H1 (cell line): ENCODE data around the gene ADAMTS20.

Source experiments
- CTCF ChIP-seq, 3 experiments: IDR thresholded peaks; 1 replicate in 2 of 3; 2 replicates in 1 of 3; pipeline versions ENCODE4 v1.5.1 to v1.6.1; 2011; ENCODE audit warnings: low read length in 3 of 3, mild to moderate bottlenecking in 3 of 3, inconsistent platforms in 2 of 3, low read depth in 1 of 3, moderate library complexity in 1 of 3; ENCODE audit not compliant: insufficient read depth in 1 of 3; ENCODE audit errors: control extremely low read depth in 1 of 3
- MAFK ChIP-seq: IDR thresholded peaks from 2 replicates; pipeline ENCODE4 v1.6.1; 2012; ENCODE audit warnings: low read depth, mild to moderate bottlenecking, improper control_type of control experiment, low read length
- PHF8 ChIP-seq: fragments of 200-600 bp; sonication (generic); conservative IDR thresholded peaks from 2 replicates; pipeline ENCODE4 v1.7.1; 2012; ENCODE audit warnings: low read depth, mild to moderate bottlenecking, inconsistent platforms, low read length, moderate library complexity
- POLR2A ChIP-seq, 2 experiments: IDR thresholded peaks; 1 replicate in 1 of 2; 2 replicates in 1 of 2; pipeline ENCODE4 v1.6.1; 2011; ENCODE audit warnings: low read depth in 2 of 2, low read length in 2 of 2, mild to moderate bottlenecking in 2 of 2; ENCODE audit errors: control extremely low read depth in 1 of 2
- SP1 ChIP-seq: IDR thresholded peaks from 2 replicates; pipeline ENCODE4 v1.6.1; 2011; ENCODE audit warnings: low read depth, low read length
- TEAD4 ChIP-seq: IDR thresholded peaks from 2 replicates; pipeline ENCODE4 v1.6.1; 2012; ENCODE audit warnings: low read depth, low read length, inconsistent platforms, mixed read lengths

DNA sequence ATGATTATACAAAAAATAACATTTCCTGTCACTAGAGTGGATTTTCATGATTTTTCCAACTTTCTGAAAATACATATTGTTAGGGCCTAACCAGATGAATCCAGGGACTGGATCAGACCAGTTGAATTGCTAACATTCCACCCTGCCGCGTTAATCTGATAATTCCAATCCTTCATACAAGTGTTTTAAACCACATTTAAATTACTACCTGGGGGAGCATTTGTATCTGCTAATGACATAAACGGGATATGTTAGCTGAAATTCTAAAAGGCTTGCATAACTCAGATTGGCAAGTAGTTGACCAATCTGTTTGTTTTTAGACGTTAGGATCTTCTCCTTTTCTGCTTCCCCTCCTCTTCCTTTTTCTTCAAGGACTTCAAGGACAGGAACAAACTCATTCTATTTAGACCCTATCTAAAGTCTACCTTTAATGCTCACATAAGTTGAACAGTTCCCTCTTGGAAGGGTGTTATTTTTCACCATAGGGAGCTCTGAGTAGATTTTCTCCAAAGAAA, 239.0 kb downstream of the ADAMTS20 start:
- TF ChIP-seq MAFK (no peak), PHF8 (no peak), POLR2A (IDR thresholded peaks at IDR 0.05; ENCODE audit: control extremely low read depth in 1 of 2, low read depth in 2 of 2, low read length in 2 of 2) (no peak), CTCF (IDR thresholded peaks at IDR 0.05; ENCODE audit: control extremely low read depth in 1 of 3, insufficient read depth in 1 of 3, low read depth in 1 of 3, low read length in 3 of 3) (no peak), SP1 (no peak), TEAD4 (no peak)
